HepG2 (cell line): ENCODE results near the gene AMIGO2.

Experiments
- HNRNPK ChIP-seq: fragments of 200-400 bp; formaldehyde crosslinking; IDR thresholded peaks from 2 replicates; pipeline ENCODE4 v1.6.1; 2018; ENCODE audit warnings: low read length, low read depth, moderate library complexity, mild to moderate bottlenecking; ENCODE audit not compliant: poor library complexity, severe bottlenecking
- REST ChIP-seq, 2 experiments: IDR thresholded peaks; 2 replicates each; pipeline ENCODE4 v1.6.1; 2011 to 2012; ENCODE audit warnings: low read length in 2 of 2, borderline replicate concordance in 1 of 2, low read depth in 1 of 2, mild to moderate bottlenecking in 1 of 2, moderate library complexity in 1 of 2
- XRCC5 ChIP-seq: fragments of 200-400 bp; formaldehyde crosslinking; optimal IDR thresholded peaks from 2 replicates; pipeline ENCODE3; 2017; ENCODE audit warnings: mild to moderate bottlenecking, low read length
- ZBTB33 ChIP-seq: sonication (generic); formaldehyde crosslinking; IDR thresholded peaks from 2 replicates; pipeline ENCODE4 v1.4.0; 2020; ENCODE audit warnings: missing genetic modification reagents
- ZNF75D ChIP-seq: sonication (generic); formaldehyde crosslinking; IDR thresholded peaks from 2 replicates; pipeline ENCODE4 v1.8.1; 2023; ENCODE audit warnings: missing genetic modification reagents, mild to moderate bottlenecking, borderline replicate concordance
- TF ChIP-seq, protein P1 (sequence below): sonication (generic); formaldehyde crosslinking; IDR thresholded peaks from 2 replicates; pipeline ENCODE4 v1.5.0; 2020; ENCODE audit warnings: mild to moderate bottlenecking, missing genetic modification reagents, moderate library complexity

GRCh38 chr12:47123730-47124129, 44.0 kb upstream of the AMIGO2 start:
- TF ChIP-seq ZBTB33 (CRISPR knock-in tag), result no peak
- no peak for TF ChIP-seq HNRNPK
- no peak for TF ChIP-seq ZNF75D (CRISPR knock-in tag)
- TF ChIP-seq, protein P1, sequence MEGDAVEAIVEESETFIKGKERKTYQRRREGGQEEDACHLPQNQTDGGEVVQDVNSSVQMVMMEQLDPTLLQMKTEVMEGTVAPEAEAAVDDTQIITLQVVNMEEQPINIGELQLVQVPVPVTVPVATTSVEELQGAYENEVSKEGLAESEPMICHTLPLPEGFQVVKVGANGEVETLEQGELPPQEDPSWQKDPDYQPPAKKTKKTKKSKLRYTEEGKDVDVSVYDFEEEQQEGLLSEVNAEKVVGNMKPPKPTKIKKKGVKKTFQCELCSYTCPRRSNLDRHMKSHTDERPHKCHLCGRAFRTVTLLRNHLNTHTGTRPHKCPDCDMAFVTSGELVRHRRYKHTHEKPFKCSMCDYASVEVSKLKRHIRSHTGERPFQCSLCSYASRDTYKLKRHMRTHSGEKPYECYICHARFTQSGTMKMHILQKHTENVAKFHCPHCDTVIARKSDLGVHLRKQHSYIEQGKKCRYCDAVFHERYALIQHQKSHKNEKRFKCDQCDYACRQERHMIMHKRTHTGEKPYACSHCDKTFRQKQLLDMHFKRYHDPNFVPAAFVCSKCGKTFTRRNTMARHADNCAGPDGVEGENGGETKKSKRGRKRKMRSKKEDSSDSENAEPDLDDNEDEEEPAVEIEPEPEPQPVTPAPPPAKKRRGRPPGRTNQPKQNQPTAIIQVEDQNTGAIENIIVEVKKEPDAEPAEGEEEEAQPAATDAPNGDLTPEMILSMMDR (CRISPR knock-in tag), result no peak
- TF ChIP-seq REST (IDR thresholded peaks at IDR 0.05; ENCODE audit: borderline replicate concordance in 1 of 2, low read depth in 1 of 2, low read length in 2 of 2), result no peak
- TF ChIP-seq XRCC5, result no peak
